Activated CD8-positive, alpha-beta T cell treated with anti-CD3 and anti-CD28 coated beads for 36 hours (primary cell): ENCODE data around the gene AMBP. TPM values are rescaled to one million over a fixed set of nuclear protein-coding genes. Genes with fewer than 3 reads are reported as not detected.

Experiments
- ATAC-seq: fragments of 200-7000 bp; cut with Tn5 transposase; one replicate; pipeline ENCODE4 v1.10.0; 2021; ENCODE audit warnings: mild to moderate bottlenecking, moderate library complexity
- CTCF ChIA-PET: fragments of 350-600 bp; sonication (Branson Sonifier 250); formaldehyde crosslinking; loops from one replicate; lab custom pipeline; 2021; ENCODE audit warnings: antibody characterized with exemption; lab: Charles Lee
- POLR2A ChIA-PET: fragments of 350-600 bp; sonication (Branson Sonifier 250); formaldehyde crosslinking; loops from one replicate; lab custom pipeline; 2021; ENCODE audit warnings: antibody characterized with exemption; lab: Charles Lee
- DNase-seq: peaks from one replicate; pipeline ENCODE4 v3.0.0-alpha.2; 2020
- H3K27ac Mint-ChIP-seq: one replicate; pipeline ENCODE4 v1.8.0; 2021; ENCODE audit warnings: mild to moderate bottlenecking, mixed read lengths
- H3K27me3 Mint-ChIP-seq: one replicate; pipeline ENCODE4 v1.8.0; 2021; ENCODE audit warnings: mixed read lengths
- H3K36me3 Mint-ChIP-seq: one replicate; pipeline ENCODE4 v1.8.0; 2021; ENCODE audit warnings: low read depth, mixed read lengths
- H3K4me1 Mint-ChIP-seq: one replicate; pipeline ENCODE4 v1.8.0; 2021; ENCODE audit warnings: low read depth, mixed read lengths
- H3K4me3 Mint-ChIP-seq: one replicate; pipeline ENCODE4 v1.8.0; 2021; ENCODE audit warnings: mild to moderate bottlenecking, moderate library complexity, mixed read lengths
- H3K9me3 Mint-ChIP-seq: one replicate; pipeline ENCODE4 v1.8.0; 2021; ENCODE audit warnings: mixed read lengths
- intact Hi-C: fragments of 100-400 bp; cut with micrococcal nuclease; formaldehyde crosslinking; loops from one replicate; pipeline ENCODE4 v1.10.0; 2022
- total RNA-seq, 2 experiments: library from RNA; stranded (reverse); gene quantifications; one replicate each; pipeline ENCODE4 v1.2.3, GENCODE V29; 2021
- TF ChIP-seq, protein P1 (sequence below): fragments of 200-600 bp; IDR thresholded peaks from one replicate; pipeline ENCODE4 v1.8.0; 2022; ENCODE audit warnings: antibody characterized with exemption, mild to moderate bottlenecking

AMBP gene
- total RNA-seq, 2 experiments from 2014 or later = not detected

DNA sequence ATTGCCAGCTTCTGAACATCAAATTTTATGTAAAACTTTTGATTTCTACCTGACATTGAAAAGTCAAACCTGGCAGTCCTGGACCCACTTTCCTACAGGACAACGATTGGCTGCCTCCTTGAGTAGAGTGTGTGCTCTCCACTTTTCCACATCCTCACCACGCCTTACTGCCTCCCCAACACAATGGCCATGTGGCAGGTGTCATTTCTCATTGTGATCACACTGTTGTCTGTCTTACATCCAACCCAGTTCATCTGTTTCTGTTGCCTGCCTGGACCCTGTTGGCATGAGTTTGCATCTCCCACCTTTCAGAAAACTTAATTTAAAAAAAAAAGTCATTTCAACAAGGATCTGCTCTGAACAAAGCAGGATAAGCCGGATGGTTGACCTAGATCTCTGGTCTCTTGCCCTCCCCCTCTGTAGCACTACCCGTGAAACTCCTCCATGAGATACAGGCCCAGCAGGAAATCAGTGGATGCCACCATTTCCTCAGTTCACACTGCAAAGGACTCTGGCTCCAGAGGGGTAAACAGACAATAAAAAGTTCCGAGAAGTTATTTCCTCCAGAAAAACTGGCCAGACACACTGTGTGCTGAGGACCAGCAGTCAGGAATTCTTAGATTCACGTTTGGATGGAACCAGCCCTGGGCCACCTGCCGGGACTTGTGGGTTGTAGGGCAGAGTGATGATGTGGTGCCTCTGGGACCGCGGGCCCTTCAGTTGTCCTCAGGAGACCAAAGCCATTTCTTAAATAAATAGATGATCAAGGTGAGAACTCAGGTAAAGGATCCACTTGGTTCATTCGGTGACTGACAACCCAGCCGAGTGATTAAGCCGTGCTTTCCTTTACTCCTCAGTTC, 48.6 kb downstream of the AMBP start:
- Mint-ChIP-seq H3K4me3 (no peak overlapping the region), H3K27ac (no peak overlapping the region), H3K9me3 (peaks cover 6% of the 10 kb centered on the region), H3K4me1 (no peaks in the 10 kb centered on the region), H3K27me3 (no peaks in the 10 kb centered on the region), H3K36me3 (no peaks in the 10 kb centered on the region)
- ChIA-PET CTCF (no interaction called here), POLR2A (no interaction called here)
- intact Hi-C loops = no loop called here
- ATAC-seq (no peak), DNase-seq (no peak)
- TF ChIP-seq, protein P1, sequence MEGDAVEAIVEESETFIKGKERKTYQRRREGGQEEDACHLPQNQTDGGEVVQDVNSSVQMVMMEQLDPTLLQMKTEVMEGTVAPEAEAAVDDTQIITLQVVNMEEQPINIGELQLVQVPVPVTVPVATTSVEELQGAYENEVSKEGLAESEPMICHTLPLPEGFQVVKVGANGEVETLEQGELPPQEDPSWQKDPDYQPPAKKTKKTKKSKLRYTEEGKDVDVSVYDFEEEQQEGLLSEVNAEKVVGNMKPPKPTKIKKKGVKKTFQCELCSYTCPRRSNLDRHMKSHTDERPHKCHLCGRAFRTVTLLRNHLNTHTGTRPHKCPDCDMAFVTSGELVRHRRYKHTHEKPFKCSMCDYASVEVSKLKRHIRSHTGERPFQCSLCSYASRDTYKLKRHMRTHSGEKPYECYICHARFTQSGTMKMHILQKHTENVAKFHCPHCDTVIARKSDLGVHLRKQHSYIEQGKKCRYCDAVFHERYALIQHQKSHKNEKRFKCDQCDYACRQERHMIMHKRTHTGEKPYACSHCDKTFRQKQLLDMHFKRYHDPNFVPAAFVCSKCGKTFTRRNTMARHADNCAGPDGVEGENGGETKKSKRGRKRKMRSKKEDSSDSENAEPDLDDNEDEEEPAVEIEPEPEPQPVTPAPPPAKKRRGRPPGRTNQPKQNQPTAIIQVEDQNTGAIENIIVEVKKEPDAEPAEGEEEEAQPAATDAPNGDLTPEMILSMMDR = no peak

GRCh38 chr9:114028646-114029045, 49.5 kb downstream of the AMBP start:
- Mint-ChIP-seq H3K9me3 (peaks cover 10% of the 10 kb centered on the region), H3K4me1 (no peaks in the 10 kb centered on the region), H3K36me3 (peaks cover 3% of the 10 kb centered on the region), H3K4me3 (no peak overlapping the region), H3K27ac (no peak overlapping the region), H3K27me3 (no peaks in the 10 kb centered on the region)
- intact Hi-C loops = no loop called here
- no peak for ATAC-seq
- TF ChIP-seq, protein P1 = no peak
- DNase-seq = no peak
- CTCF ChIA-PET = no interaction called here
- POLR2A ChIA-PET = no interaction called here

- ChIA-PET POLR2A (no interaction called here), CTCF (no interaction called here)
- ATAC-seq = no peak
- no peaks in the 10 kb centered on the region for H3K27me3 Mint-ChIP-seq
- TF ChIP-seq, protein P1 = no peak
- H3K9me3 Mint-ChIP-seq = peaks cover 10% of the 10 kb centered on the region
- H3K36me3 Mint-ChIP-seq = peaks cover 3% of the 10 kb centered on the region
- DNase-seq = no peak
- no peak overlapping the region for H3K4me3 Mint-ChIP-seq
- H3K27ac Mint-ChIP-seq = no peak overlapping the region
- intact Hi-C loops = no loop called here
- no peaks in the 10 kb centered on the region for H3K4me1 Mint-ChIP-seq
These were observed 50.1 kb downstream of the AMBP start for GRCh38 chr9:114027863-114028465.

DNA sequence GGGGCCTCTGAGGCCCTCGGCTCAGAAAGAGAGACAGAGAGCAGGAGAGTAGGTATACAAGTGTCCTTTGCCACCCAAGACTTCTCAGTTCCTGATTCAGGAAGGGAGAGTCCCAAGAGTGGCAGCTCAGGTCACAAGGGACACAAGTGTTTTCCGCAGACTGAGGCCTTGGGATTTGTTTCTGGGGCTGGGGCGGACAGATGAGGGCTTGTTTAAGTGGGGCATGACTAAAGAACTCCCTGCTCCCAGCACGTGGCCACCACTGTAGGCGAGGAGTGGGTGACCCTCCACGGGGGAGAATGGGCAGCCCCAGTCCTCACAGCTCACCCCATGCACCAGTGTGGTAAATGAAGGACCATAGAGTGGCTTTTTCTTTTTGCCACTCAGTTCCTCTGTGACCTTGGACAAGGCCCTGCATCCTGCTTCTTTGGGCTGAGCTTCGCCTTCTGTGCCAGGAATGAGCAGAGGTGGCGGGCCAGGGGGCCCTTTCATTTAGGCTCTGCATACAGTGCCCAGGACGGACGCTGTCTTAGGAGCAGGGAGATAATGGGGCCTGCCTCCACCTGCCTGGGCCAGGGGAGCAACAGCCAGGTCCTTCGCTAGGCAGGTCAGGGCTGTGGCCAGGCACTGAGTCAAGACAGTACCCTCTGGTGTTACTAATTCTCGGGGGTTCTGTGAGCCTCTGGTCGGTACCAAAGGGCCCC, 50.8 kb downstream of the AMBP start:
- CTCF ChIA-PET = no interaction called here
- no peak for ATAC-seq
- intact Hi-C loops = no loop called here

More for the DNA sequence above, 50.8 kb downstream of the AMBP start:
- POLR2A ChIA-PET = no interaction called here
- Mint-ChIP-seq H3K9me3 (peaks cover 15% of the 10 kb centered on the region), H3K4me1 (no peaks in the 10 kb centered on the region), H3K27ac (no peak overlapping the region), H3K27me3 (no peaks in the 10 kb centered on the region), H3K4me3 (no peak overlapping the region), H3K36me3 (peaks cover 3% of the 10 kb centered on the region)
- TF ChIP-seq, protein P1 = no peak
- no peak for DNase-seq
